ENCODE data around the gene PKNOX2.

PKNOX2 gene

DNA sequence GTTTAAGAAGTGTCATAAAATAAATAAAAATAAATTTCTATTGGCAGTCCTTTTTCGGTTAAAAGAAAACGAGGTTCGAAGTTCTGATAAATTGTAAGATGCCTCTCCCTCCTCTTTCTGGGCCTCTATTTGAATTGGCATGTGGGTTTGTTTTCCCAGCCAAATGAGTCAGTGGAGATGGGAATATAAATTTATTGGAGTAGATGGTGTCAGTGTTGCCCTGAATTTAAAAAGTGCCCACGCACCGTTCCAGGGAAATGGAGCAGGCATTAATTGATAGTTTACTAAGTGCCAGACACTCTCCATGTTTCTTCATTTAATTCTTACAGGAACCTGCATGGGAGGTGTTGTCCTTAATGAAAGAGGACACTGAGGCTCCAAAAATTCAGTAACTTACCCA is 212.3 kb downstream of the PKNOX2 start:
- TF ChIP-seq, protein P1, sequence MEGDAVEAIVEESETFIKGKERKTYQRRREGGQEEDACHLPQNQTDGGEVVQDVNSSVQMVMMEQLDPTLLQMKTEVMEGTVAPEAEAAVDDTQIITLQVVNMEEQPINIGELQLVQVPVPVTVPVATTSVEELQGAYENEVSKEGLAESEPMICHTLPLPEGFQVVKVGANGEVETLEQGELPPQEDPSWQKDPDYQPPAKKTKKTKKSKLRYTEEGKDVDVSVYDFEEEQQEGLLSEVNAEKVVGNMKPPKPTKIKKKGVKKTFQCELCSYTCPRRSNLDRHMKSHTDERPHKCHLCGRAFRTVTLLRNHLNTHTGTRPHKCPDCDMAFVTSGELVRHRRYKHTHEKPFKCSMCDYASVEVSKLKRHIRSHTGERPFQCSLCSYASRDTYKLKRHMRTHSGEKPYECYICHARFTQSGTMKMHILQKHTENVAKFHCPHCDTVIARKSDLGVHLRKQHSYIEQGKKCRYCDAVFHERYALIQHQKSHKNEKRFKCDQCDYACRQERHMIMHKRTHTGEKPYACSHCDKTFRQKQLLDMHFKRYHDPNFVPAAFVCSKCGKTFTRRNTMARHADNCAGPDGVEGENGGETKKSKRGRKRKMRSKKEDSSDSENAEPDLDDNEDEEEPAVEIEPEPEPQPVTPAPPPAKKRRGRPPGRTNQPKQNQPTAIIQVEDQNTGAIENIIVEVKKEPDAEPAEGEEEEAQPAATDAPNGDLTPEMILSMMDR (conservative IDR thresholded peaks at IDR 0.05): no peak
- no peak for TF ChIP-seq ZFX (IDR thresholded peaks at IDR 0.05)
- no peak overlapping the region for H3K27ac ChIP-seq

DNA sequence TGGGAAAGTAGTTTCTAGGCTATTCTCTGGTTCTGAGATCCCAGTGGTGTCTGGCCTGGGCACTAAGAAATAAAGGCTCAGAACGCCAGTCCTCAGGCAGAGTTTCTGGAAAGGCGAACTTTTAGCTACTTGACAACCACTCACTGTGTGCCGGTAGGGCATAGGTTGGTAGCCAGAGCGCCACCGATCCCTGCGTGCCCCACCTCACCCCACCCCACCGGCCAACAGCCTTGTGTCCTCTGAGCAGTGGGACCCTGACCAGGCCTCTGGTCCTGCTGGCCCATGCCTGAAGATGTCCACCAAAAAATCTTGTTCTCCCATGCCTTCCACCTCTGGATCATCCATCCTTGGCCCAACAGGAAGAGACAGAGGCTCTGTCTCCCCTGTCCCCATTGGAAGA is 213.5 kb downstream of the PKNOX2 start:
- H3K27ac ChIP-seq: no peak overlapping the region
- TF ChIP-seq, protein P1 (conservative IDR thresholded peaks at IDR 0.05): no peak
- no peak for TF ChIP-seq ZFX (IDR thresholded peaks at IDR 0.05)

DNA sequence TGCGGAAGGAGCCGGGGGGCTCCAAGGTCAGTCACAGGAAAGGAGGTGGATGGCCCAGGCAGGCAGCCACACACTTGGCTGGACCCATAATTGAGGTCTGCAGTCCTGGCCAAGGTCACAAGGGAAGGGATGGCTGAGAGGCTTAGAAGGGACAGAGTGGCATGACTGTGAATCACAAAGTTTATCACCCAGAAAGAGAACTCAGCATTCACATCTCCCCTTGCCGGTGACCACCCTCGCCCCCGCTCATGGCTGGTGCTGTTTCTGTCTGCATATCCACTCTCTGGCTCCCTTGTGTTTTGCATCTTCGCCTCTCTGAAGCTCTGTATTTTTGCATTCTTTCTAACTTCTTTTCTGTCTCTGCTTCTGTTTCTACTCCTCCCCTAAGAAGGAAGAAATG is 214.0 kb downstream of the PKNOX2 start:
- TF ChIP-seq, protein P1 (conservative IDR thresholded peaks at IDR 0.05): no peak
- TF ChIP-seq ZFX (IDR thresholded peaks at IDR 0.05): no peak
- no peak overlapping the region for H3K27ac ChIP-seq

DNA sequence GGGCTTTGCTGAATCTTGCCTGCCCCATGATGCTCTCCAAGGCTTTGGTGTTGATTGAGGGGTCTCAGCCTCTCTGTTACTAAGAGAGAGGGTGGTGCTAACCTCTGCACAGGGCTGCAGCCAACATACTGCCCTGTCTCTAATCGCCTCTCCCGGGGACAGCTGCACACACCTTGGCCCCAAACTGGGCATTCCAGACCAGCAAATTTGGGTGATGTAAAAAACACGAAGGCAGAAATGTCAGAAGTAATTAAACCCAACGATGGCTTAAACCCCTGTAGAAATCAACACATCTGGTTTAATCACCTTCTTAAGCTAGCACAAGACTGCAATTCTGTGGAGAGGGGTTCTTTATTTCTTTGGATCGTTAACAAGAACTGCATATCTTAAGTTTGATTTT is 215.0 kb downstream of the PKNOX2 start:
- H3K27ac ChIP-seq: no peak overlapping the region
- TF ChIP-seq, protein P1 (conservative IDR thresholded peaks at IDR 0.05): no peak
- no peak for TF ChIP-seq ZFX (IDR thresholded peaks at IDR 0.05)

DNA sequence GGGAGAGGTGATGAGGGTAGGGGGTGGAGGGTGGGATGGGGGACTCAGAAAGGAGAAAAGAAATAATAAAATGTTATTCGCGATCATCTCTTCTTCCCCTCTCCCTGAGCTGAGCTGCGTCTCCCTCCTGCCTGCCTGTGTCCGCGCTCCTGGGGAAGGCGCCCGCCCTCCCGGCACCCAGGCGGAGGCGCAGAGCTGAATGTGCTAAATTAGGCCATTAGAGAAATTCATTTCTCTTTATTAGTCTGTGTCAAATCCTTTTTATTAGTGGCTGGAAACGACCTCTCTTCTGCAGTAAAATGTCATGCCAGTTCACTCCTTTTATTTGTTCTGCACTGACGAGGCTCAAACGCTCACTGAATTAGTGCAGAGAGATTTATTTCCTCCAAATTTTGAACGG is 215.4 kb downstream of the PKNOX2 start:
- no peak overlapping the region for H3K27ac ChIP-seq
- TF ChIP-seq ZFX (IDR thresholded peaks at IDR 0.05): no peak
- TF ChIP-seq, protein P1 (conservative IDR thresholded peaks at IDR 0.05): no peak

DNA sequence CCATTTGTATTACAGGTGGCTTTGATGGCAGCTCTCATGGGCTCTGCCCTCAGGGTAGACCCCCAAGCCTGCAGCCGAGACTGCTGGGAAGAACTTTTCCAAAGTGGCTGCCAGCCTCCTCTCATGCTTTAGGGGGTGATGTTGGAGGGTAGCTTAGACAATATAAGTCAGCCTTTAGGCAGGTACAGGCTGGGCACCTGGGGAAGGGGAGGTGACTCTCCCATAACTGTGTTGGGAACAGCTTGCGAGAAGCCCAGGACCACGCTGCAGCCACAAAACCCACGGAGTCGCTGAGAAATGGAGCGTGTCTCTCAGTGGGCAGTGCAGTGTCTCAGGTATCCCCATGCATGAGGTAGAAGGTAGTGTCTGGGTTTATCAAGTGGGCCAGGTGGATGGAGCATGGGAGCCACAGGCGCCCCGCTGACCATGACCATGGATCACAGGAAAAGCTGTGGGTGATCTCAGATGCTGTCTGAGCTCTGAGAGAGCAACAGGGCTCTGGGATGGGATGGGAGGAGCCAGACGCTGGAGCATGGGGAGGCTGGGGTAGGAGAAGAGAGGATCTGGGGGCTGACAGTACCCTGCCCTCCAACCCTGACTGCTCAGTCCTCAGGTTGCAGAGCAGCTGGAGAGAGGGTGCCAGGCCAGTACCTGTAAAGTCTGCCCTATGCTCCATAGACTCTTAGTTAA is 216.3 kb downstream of the PKNOX2 start:
- TF ChIP-seq, protein P1 (conservative IDR thresholded peaks at IDR 0.05): no peak
- TF ChIP-seq ZFX (IDR thresholded peaks at IDR 0.05): no peak
- no peak overlapping the region for H3K27ac ChIP-seq

DNA sequence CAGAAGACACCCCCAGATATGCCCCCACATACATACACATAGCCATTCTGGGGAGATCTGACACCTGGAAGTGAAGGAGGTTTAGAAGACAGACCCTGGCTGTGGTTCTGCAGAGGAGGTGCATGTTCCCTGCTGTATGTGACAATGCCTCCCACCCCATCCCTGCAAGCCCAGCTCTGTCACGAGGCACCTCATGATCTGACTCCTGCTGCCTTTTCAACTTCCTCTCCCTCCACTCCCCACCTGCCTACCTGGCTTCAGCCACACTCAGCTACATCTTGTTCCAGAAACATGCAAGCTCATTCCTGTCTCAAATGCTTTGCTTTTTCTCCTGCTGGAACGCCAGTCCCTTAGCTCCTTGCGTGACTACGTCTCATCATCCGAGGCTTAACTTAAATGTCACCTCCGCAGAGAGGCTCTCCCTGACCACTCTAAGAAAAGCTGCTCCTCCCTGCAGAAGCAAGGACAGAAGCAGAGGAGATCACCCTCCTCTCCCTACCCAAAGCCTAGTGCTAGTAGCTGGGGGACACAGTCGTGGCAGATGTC is 217.0 kb downstream of the PKNOX2 start:
- no peak overlapping the region for H3K27ac ChIP-seq
- TF ChIP-seq, protein P1 (conservative IDR thresholded peaks at IDR 0.05): no peak
- no peak for TF ChIP-seq ZFX (IDR thresholded peaks at IDR 0.05)

Data from C4-2B (cell line).